T-helper 1 cell treated with Interleukin-12 subunit alpha and Interleukin-12 subunit beta and Interleukin-4 antibody, amounts not matched to agents 30 μg/mL and 1 μg/mL, for 36 hours (primary cell): Measurements from ENCODE around the gene SPTLC2.
A peak's percentile ranks its signal among the peaks of the same experiment; 100 is the strongest.
"Not testable (repeated sequence)": the region's sequence is repeated elsewhere in the genome, so short reads cannot be mapped to it uniquely, and the experiment has no call there.

Source experiments
- H3K27ac Mint-ChIP-seq: one replicate; pipeline ENCODE4 v1.8.0; 2021; ENCODE audit warnings: mild to moderate bottlenecking, mixed read lengths
- H3K27me3 Mint-ChIP-seq: one replicate; pipeline ENCODE4 v1.8.0; 2021; ENCODE audit warnings: low read depth, mixed read lengths
- H3K36me3 Mint-ChIP-seq: one replicate; pipeline ENCODE4 v1.8.0; 2021; ENCODE audit warnings: low read depth, mixed read lengths
- H3K4me1 Mint-ChIP-seq: one replicate; pipeline ENCODE4 v1.8.0; 2021; ENCODE audit warnings: low read depth, mixed read lengths
- H3K4me3 Mint-ChIP-seq: one replicate; pipeline ENCODE4 v1.8.0; 2021; ENCODE audit warnings: mild to moderate bottlenecking, moderate library complexity, mixed read lengths
- H3K9me3 Mint-ChIP-seq: one replicate; pipeline ENCODE4 v1.8.0; 2021; ENCODE audit warnings: mixed read lengths

Gene SPTLC2, protein sequence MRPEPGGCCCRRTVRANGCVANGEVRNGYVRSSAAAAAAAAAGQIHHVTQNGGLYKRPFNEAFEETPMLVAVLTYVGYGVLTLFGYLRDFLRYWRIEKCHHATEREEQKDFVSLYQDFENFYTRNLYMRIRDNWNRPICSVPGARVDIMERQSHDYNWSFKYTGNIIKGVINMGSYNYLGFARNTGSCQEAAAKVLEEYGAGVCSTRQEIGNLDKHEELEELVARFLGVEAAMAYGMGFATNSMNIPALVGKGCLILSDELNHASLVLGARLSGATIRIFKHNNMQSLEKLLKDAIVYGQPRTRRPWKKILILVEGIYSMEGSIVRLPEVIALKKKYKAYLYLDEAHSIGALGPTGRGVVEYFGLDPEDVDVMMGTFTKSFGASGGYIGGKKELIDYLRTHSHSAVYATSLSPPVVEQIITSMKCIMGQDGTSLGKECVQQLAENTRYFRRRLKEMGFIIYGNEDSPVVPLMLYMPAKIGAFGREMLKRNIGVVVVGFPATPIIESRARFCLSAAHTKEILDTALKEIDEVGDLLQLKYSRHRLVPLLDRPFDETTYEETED

DNA sequence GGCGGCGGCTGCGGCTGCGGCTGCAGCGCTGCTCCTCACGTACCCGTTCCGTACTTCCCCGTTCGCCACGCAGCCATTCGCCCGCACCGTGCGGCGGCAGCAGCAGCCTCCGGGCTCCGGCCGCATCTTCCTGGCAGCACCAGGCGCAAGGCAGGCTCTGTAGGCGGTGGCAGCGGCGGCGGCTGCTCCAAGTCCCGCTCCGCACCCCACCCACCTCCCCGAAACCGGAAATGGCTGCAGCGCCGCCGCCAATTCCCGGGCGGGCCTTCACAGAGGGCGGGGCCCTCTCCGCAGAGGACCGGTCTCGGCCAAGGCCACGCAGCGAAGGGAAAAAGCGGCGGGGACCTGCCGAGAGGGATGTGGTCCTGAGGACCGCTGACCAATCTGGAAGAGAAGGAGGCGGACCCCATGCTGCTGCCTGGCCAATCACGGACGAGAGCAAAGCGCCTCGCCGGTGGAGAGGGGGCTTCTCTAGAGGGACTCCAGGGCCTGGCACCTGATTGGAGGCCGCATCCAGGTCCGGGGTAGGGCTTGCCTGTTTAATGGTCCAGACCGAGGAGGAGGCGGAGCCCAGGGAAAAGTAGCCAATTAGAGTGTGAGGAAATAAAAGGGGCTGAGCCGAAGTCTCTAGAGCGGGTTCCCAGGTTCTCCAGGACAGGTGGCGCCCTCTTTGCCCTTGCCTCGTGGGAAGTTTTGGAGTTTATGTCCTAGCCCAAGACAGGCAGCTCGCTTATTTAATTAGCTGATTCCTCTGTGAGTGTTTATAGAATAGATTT, at the start of gene SPTLC2:
Gene SPTLC2, minus strand, starts transcription at position 184 of the 776 bp plus-strand sequence. Its CDS starts 58 bp downstream, at position 126.
- H3K36me3 Mint-ChIP-seq: peaks cover 15% of the 10 kb centered on the region
- peaks cover 34% of the 10 kb centered on the region for H3K4me1 Mint-ChIP-seq

DNA sequence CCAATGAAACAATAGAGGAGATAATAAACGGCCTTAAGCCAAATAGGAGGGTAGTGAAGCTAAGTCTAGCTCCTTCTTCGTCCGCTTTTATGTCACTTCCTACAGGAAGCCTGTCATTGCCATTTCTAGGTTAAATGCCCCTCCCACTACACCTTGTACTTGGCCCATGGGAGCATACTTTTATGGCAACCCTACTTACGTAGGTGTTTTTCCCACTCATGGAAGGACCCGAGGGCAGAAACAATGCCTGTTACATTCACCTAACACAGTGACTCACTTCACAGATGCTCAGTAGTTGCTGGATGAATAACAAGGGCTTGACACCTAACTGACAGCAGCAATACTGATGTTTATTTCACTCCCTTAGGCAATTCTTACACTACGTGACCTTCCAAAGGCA, 46.9 kb upstream of the SPTLC2 start:
- Mint-ChIP-seq H3K9me3 (no peaks in the 10 kb centered on the region), H3K4me3 (no peak overlapping the region), H3K36me3 (peaks cover 3% of the 10 kb centered on the region), H3K4me1 (peaks cover 9% of the 10 kb centered on the region), H3K27me3 (no peaks in the 10 kb centered on the region), H3K27ac (no peak overlapping the region)

More for the DNA sequence above, at the start of gene SPTLC2:
- Mint-ChIP-seq H3K9me3 (no peaks in the 10 kb centered on the region), H3K4me3 (peak within 1 kb of the TSS; percentile 93), H3K27me3 (no peaks in the 10 kb centered on the region), H3K27ac (peak within 1 kb of the TSS; percentile 90)

DNA sequence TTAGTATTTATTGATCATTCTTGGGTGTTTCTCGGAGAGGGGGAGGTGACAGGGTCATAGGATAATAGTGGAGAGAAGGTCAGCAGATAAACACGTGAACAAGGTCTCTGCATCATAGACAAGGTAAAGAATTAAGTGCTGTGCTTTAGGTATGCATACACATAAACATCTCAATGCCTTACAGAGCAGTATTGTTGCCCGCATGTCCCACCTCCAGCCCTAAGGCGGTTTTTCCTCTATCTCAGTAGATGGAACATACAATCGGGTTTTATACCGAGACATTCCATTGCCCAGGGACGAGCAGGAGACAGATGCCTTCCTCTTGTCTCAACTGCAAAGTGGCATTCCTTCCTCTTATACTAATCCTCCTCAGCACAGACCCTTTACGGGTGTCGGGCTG, 45.1 kb upstream of the SPTLC2 start:
- H3K27ac Mint-ChIP-seq, H3K4me1 Mint-ChIP-seq, H3K36me3 Mint-ChIP-seq, H3K9me3 Mint-ChIP-seq, H3K4me3 Mint-ChIP-seq, H3K27me3 Mint-ChIP-seq: not testable (repeated sequence)

DNA sequence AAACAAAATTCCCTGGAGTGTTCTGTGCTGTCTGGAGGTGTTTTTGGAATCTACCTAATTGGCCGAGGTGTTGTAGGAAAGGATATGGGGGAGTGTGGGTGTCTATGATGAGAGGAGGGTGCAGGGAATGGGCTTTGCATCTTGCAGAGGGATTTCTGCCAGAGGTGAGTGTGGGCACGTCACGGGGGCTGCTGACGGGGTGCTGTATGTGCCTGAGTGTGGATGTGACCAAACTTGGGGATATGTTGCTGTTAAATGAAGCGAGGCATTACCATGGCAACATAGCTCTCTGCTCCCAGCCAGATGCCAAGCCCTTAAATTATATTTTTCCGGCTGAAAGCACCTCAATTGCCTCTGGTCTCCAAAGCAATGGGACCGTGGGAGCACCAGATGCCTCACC, 44.3 kb upstream of the SPTLC2 start:
- Mint-ChIP-seq H3K4me3 (no peak overlapping the region), H3K27me3 (no peaks in the 10 kb centered on the region), H3K36me3 (no peaks in the 10 kb centered on the region), H3K4me1 (peaks cover 6% of the 10 kb centered on the region), H3K9me3 (no peaks in the 10 kb centered on the region), H3K27ac (no peak overlapping the region)

DNA sequence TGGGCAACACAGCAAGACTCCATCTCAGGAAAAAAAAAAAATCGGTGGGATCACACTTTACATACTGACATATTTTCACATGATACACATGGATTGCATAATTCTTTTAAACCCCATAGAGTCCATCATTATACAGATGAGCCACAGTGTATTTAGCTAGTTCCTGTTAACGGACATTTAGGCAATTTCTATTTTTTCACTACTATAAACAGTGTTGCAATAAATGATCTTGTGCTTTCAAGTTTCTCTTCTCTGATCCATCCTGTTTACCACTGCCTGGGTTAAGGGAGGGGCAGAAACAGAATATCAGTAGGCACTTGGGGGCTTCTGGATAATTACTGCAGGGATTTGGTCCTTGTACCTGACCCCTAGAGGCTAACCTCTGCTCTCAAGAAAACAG, 43.4 kb upstream of the SPTLC2 start:
- Mint-ChIP-seq H3K36me3 (no peaks in the 10 kb centered on the region), H3K4me3 (no peak overlapping the region), H3K4me1 (peaks cover 8% of the 10 kb centered on the region), H3K27ac (no peak overlapping the region), H3K9me3 (no peaks in the 10 kb centered on the region), H3K27me3 (no peaks in the 10 kb centered on the region)

DNA sequence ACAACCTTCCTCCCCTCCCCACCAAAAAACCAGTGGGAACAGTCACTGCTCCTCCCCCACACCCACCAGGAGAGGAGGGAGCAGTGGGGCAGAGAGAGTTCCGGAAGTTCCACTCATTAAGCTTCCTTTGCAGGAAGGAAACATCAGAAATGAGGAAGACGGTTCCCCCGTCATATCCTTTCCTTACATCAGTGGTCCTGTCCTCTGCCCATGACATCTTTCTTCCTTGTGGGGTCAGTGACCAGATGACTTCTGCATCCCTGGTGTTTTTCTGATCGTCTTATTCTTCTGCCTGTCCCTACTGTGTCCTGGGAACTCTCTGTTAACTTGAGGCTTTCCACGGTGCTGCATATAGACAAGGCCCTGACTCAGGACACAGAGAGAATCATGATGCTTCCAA, 40.8 kb upstream of the SPTLC2 start:
- Mint-ChIP-seq H3K4me3 (no peak overlapping the region), H3K27me3 (no peaks in the 10 kb centered on the region), H3K4me1 (peaks cover 12% of the 10 kb centered on the region), H3K27ac (no peak overlapping the region), H3K36me3 (no peaks in the 10 kb centered on the region), H3K9me3 (no peaks in the 10 kb centered on the region)

DNA sequence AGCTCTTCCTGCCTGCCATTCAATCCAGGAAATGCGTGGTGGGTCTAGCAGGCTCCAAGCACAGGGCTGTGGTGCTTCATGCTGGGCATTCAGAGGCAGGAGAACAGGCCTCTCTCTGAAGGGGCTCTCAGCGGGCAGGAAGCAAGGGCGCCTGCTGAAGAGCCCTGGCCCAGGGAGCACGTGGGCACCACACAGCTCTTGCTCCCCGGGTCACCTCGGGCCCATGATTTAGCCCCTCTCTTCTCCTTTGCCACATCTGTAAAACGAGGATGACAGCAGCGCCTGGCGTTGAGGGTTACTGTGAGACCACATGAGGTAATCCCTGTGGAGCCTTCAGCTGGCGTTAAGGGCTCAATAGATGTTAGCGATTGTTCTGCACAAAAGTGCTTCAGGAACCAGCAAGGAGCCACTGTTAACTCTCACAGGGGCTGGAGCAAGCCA, 37.6 kb upstream of the SPTLC2 start:
- Mint-ChIP-seq H3K4me1 (peaks cover 16% of the 10 kb centered on the region), H3K9me3 (no peaks in the 10 kb centered on the region), H3K27ac (no peak overlapping the region), H3K4me3 (no peak overlapping the region), H3K36me3 (no peaks in the 10 kb centered on the region), H3K27me3 (no peaks in the 10 kb centered on the region)

DNA sequence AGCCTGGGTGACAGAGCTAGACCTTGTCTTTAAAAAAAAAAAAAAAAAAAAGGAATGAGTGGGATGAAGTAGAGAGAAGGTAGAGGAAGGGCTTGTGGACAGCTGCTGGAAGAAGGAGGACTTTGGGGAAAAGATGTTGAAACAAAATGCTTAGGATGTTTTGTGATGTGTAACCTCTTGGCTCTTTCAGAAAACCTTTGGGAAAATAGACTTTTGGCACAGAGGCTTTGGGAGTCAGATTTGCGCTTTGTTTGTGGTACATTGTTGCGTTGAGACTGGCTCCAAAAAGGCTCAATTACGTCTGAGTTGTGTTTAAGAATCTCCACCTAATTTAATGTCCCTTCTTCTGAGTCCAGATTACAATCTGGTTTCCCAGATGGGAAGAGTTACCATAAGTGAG, 32.9 kb upstream of the SPTLC2 start:
- Mint-ChIP-seq H3K36me3 (no peaks in the 10 kb centered on the region), H3K27ac (no peak overlapping the region), H3K9me3 (no peaks in the 10 kb centered on the region), H3K4me3 (no peak overlapping the region), H3K27me3 (no peaks in the 10 kb centered on the region), H3K4me1 (peaks cover 8% of the 10 kb centered on the region)

DNA sequence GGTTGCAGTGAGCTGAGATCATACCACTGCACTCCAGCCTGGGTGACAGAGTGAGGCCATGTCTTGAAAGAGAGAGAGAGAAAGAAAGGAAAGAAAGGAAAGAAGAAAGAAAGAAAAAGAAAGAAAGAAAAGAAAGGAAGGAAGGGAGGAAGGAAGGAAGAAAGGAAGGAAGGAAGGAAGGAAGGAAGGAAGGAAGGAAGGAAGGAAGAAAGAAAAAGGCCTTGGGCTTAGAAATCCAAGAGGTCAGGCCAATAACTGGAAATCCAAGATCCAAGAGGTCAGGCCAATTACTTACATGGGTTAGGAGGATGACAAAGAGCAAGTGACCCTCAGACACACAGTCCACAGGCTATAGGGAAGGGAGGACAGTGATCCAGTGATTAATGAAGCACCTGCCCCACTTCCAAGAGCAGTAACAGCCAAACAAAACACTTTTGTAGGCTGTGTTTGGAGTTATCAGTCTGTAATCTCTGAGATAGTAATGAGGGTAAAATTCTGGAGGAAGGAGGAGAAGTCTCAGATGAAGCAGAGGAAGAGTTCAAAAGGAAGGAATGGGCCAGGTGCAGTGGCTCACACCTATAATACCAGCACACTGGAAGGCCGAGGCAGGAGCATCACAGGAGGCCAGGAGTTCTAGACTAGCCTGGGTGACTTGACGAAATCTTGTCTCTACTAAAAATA, 32.2 kb upstream of the SPTLC2 start:
- Mint-ChIP-seq H3K27ac (no peak overlapping the region), H3K36me3 (no peaks in the 10 kb centered on the region), H3K4me1 (peaks cover 7% of the 10 kb centered on the region), H3K9me3 (no peaks in the 10 kb centered on the region), H3K4me3 (no peak overlapping the region), H3K27me3 (no peaks in the 10 kb centered on the region)

DNA sequence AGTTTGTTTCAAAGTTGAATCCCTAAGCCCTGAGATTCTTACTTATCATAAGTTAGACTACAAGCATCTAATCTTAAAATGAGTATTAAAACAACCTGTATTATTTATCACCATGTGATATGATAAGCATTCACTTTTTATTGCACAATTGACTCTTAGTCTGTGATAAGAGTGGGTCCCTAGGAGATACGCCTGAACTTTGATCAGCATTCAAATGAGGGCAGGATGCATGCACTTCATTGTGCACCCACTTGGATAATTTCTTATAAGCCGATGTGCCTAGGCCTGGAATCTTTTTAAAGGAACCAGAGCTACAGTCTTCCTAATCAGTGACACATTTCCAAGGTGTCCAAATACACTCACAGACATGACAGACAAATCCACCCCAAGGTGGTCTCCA, 31.4 kb upstream of the SPTLC2 start:
- H3K9me3 Mint-ChIP-seq: no peaks in the 10 kb centered on the region
- H3K36me3 Mint-ChIP-seq: no peaks in the 10 kb centered on the region
- no peak overlapping the region for H3K4me3 Mint-ChIP-seq
- H3K4me1 Mint-ChIP-seq: peaks cover 7% of the 10 kb centered on the region
- H3K27me3 Mint-ChIP-seq: no peaks in the 10 kb centered on the region
- H3K27ac Mint-ChIP-seq: no peak overlapping the region

DNA sequence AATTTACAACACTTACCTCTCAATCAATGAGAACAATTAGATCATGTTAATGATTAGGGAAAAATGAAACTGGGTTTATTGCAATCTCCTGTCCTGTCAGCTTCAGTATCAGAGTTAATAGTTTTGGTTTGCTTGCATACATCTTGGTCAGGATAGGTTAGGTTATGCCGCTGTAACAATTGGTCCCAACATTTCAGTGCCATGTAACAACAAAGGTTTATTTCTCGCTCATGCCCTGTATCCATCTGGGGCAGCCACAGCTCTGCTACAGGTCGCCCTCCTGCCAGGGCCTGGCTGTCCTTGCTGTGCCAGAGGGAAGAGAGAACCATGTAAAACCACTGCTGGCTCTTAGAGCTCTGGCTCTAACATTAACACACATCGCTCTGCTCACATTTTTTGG, 30.5 kb upstream of the SPTLC2 start:
- Mint-ChIP-seq H3K4me1 (peaks cover 7% of the 10 kb centered on the region), H3K36me3 (no peaks in the 10 kb centered on the region), H3K27me3 (no peaks in the 10 kb centered on the region), H3K4me3 (no peak overlapping the region), H3K9me3 (no peaks in the 10 kb centered on the region), H3K27ac (no peak overlapping the region)

DNA sequence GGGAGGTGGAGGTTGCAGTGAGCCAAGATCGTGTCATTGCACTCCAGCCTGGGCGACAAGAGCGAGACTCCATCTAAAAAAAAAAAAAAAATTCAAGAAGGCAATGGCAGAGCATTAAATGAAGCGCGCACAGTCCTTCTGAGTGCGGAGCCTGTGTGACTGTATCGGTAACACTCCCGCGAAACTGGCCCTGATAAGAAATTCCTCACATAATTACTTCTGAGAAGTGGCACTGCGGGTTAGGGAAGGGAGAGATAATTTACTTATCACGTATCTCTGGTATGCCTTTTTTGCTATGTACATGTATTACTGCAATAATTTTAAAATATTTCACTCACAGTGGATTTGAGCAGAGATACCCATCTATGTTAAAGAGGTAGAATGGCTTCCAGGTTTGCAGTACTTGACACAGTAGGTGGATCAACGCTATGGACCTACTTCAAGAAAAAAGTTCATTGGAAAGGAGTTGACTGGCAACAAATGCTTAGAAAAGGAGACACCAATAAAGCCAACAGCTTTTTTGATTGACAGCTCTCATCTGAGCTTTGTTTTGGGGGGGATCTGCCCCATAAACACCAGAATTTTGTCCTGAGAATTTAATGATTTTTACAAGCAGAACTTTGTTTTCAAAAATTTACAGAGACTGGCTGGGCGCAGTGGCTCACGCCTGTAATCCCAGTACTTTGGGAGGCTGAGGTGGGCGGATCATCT, 29.2 kb upstream of the SPTLC2 start:
- H3K27me3 Mint-ChIP-seq: no peaks in the 10 kb centered on the region
- no peaks in the 10 kb centered on the region for H3K9me3 Mint-ChIP-seq
- no peak overlapping the region for H3K4me3 Mint-ChIP-seq
- H3K36me3 Mint-ChIP-seq: no peaks in the 10 kb centered on the region
- H3K27ac Mint-ChIP-seq: no peak overlapping the region
- H3K4me1 Mint-ChIP-seq: peaks cover 12% of the 10 kb centered on the region

DNA sequence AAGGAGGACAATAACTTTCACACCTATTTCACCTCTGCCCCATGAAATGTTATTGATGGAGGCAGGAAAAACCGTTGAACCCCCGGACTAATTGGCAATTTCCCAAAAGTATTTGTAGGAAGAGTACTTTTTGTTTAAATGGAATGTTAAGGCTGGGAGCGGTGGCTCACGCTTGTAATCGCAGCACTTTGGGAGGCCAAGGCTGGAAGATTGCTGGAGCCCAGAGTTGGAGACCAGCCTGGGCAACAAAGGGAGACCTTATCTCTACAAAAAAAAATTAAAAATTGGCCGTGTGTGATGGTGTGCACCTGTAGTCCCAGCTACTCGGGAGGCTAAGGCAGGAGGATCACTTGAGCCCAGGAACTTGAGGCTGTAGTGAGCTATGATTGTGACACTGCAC, 26.0 kb upstream of the SPTLC2 start:
- peaks cover 2% of the 10 kb centered on the region for H3K36me3 Mint-ChIP-seq
- H3K27me3 Mint-ChIP-seq: no peaks in the 10 kb centered on the region
- peaks cover 4% of the 10 kb centered on the region for H3K9me3 Mint-ChIP-seq
- H3K27ac Mint-ChIP-seq: peak overlapping the region; percentile 89
- peak overlapping the region; percentile 78 for H3K4me3 Mint-ChIP-seq
- H3K4me1 Mint-ChIP-seq: peaks cover 12% of the 10 kb centered on the region
